Nephron (organoid): ENCODE data around the gene EDIL3.

Experiments
- H3K27ac Mint-ChIP-seq, 3 experiments: 2 replicates each; pipeline ENCODE4 v1.8.0; 2020; ENCODE audit warnings: mixed read lengths in 3 of 3, mild to moderate bottlenecking in 2 of 3, moderate library complexity in 1 of 3
- H3K27me3 Mint-ChIP-seq: 2 replicates; pipeline ENCODE4 v1.8.0; 2021; ENCODE audit warnings: low read depth, mild to moderate bottlenecking, moderate library complexity, mixed read lengths
- H3K36me3 Mint-ChIP-seq: 2 replicates; pipeline ENCODE4 v1.8.0; 2020; ENCODE audit warnings: low read depth, mixed read lengths
- H3K4me1 Mint-ChIP-seq: 2 replicates; pipeline ENCODE4 v1.8.0; 2020; ENCODE audit warnings: mixed read lengths
- H3K4me3 Mint-ChIP-seq, 3 experiments: 2 replicates each; pipeline ENCODE4 v1.8.0; 2020; ENCODE audit warnings: mild to moderate bottlenecking in 3 of 3, mixed read lengths in 3 of 3, moderate library complexity in 2 of 3
- H3K9me3 Mint-ChIP-seq: 2 replicates; pipeline ENCODE4 v1.8.0; 2020; ENCODE audit warnings: mixed read lengths
- CTCF ChIP-seq, 3 experiments: fragments of 200-600 bp; sonication (generic); IDR thresholded peaks; one replicate each; pipeline ENCODE4 v1.5.0; 2021; ENCODE audit warnings: antibody characterized with exemption in 3 of 3; ENCODE audit not compliant: unreplicated experiment in 3 of 3

The EDIL3 gene

GRCh38 chr5:84392836-84393235 lies 8.2 kb upstream of the EDIL3 start:
- H3K27me3 Mint-ChIP-seq = peaks cover 5% of the 10 kb centered on the region
- no peaks in the 10 kb centered on the region for H3K9me3 Mint-ChIP-seq
- no peaks in the 10 kb centered on the region for H3K4me1 Mint-ChIP-seq
- no peak for TF ChIP-seq CTCF (IDR thresholded peaks at IDR 0.05; ENCODE audit: unreplicated experiment in 3 of 3)
- H3K4me3 Mint-ChIP-seq = no peak overlapping the region
- no peak overlapping the region for H3K27ac Mint-ChIP-seq
- no peaks in the 10 kb centered on the region for H3K36me3 Mint-ChIP-seq

GRCh38 chr5:84385705-84386104 lies 1.0 kb upstream of the EDIL3 start:
- peaks cover 52% of the 10 kb centered on the region for H3K27me3 Mint-ChIP-seq
- peak overlapping the region in 2 of 3 experiments; percentile 51 to 80 for H3K27ac Mint-ChIP-seq
- peaks cover 19% of the 10 kb centered on the region for H3K4me1 Mint-ChIP-seq

GRCh38 chr5:84383816-84384603 lies 670 bp downstream of the EDIL3 start:
- Mint-ChIP-seq H3K27ac (peak overlapping the region; percentile 28 to 96 (median 95)), H3K4me1 (peaks cover 19% of the 10 kb centered on the region), H3K4me3 (peak overlapping the region; percentile 91 to 94 (median 91)), H3K9me3 (no peaks in the 10 kb centered on the region), H3K27me3 (peaks cover 52% of the 10 kb centered on the region), H3K36me3 (no peaks in the 10 kb centered on the region)
- no peak for TF ChIP-seq CTCF (IDR thresholded peaks at IDR 0.05; ENCODE audit: unreplicated experiment in 3 of 3)

More at GRCh38 chr5:84385705-84386104, 1.0 kb upstream of the EDIL3 start:
- no peak for TF ChIP-seq CTCF (IDR thresholded peaks at IDR 0.05; ENCODE audit: unreplicated experiment in 3 of 3)
- Mint-ChIP-seq H3K9me3 (no peaks in the 10 kb centered on the region), H3K36me3 (no peaks in the 10 kb centered on the region), H3K4me3 (peak overlapping the region; percentile 91 to 94 (median 92))

- no peak for TF ChIP-seq CTCF (IDR thresholded peaks at IDR 0.05; ENCODE audit: unreplicated experiment in 3 of 3)
- no peaks in the 10 kb centered on the region for H3K36me3 Mint-ChIP-seq
- H3K4me3 Mint-ChIP-seq = peak overlapping the region; percentile 91 to 94 (median 91)
- peaks cover 26% of the 10 kb centered on the region for H3K4me1 Mint-ChIP-seq
- H3K27me3 Mint-ChIP-seq = peaks cover 58% of the 10 kb centered on the region
- H3K9me3 Mint-ChIP-seq = no peaks in the 10 kb centered on the region
- peak overlapping the region; percentile 28 to 96 (median 85) for H3K27ac Mint-ChIP-seq
Observed at GRCh38 chr5:84383296-84383815, 1.3 kb downstream of the EDIL3 start.

- Mint-ChIP-seq H3K4me1 (peaks cover 29% of the 10 kb centered on the region), H3K9me3 (no peaks in the 10 kb centered on the region), H3K27me3 (peaks cover 58% of the 10 kb centered on the region), H3K4me3 (peak overlapping the region; percentile 91 to 94 (median 91)), H3K27ac (peak overlapping the region; percentile 83 to 96 (median 85)), H3K36me3 (no peaks in the 10 kb centered on the region)
- no peak for TF ChIP-seq CTCF (IDR thresholded peaks at IDR 0.05; ENCODE audit: unreplicated experiment in 3 of 3)
Observed at GRCh38 chr5:84382363-84383295, 2.1 kb downstream of the EDIL3 start.
